ENCODE data around the gene DUSP9.
"Not testable (repeated sequence)": the region's sequence is repeated elsewhere in the genome, so short reads cannot be mapped to it uniquely, and the experiment has no call there.

The DUSP9 gene

DNA sequence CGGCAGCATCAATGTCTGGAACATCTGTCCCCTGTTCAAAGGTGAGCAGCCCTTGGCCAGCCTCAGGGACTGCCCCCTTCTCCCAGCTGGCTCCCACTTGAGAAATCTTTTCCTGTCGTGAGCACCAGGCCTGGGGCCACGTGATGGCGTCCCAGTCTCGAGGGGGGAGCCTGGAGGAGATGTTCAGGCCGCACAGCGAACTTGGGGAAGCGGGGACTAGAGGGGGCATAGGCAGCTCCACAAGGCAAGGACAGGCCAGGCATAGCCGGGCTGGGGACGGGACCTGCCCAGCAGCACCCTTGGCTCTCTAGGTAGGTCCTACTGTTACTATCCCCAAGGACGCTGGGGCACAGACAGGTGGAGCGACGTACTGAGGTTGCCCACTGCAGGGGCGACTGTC, 43.5 kb downstream of the DUSP9 start:
- no peak for DNase-seq (ENCODE audit: low spot score)
- TF ChIP-seq, protein P1, sequence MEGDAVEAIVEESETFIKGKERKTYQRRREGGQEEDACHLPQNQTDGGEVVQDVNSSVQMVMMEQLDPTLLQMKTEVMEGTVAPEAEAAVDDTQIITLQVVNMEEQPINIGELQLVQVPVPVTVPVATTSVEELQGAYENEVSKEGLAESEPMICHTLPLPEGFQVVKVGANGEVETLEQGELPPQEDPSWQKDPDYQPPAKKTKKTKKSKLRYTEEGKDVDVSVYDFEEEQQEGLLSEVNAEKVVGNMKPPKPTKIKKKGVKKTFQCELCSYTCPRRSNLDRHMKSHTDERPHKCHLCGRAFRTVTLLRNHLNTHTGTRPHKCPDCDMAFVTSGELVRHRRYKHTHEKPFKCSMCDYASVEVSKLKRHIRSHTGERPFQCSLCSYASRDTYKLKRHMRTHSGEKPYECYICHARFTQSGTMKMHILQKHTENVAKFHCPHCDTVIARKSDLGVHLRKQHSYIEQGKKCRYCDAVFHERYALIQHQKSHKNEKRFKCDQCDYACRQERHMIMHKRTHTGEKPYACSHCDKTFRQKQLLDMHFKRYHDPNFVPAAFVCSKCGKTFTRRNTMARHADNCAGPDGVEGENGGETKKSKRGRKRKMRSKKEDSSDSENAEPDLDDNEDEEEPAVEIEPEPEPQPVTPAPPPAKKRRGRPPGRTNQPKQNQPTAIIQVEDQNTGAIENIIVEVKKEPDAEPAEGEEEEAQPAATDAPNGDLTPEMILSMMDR (IDR thresholded peaks at IDR 0.05; ENCODE audit: borderline replicate concordance, control extremely low read depth, extremely low read depth, insufficient read depth, missing control alignments) = no peak
- in situ Hi-C loops (cut with MboI; ENCODE audit: low sequenced_read_pairs, unreplicated experiment) = no loop called here

DNA sequence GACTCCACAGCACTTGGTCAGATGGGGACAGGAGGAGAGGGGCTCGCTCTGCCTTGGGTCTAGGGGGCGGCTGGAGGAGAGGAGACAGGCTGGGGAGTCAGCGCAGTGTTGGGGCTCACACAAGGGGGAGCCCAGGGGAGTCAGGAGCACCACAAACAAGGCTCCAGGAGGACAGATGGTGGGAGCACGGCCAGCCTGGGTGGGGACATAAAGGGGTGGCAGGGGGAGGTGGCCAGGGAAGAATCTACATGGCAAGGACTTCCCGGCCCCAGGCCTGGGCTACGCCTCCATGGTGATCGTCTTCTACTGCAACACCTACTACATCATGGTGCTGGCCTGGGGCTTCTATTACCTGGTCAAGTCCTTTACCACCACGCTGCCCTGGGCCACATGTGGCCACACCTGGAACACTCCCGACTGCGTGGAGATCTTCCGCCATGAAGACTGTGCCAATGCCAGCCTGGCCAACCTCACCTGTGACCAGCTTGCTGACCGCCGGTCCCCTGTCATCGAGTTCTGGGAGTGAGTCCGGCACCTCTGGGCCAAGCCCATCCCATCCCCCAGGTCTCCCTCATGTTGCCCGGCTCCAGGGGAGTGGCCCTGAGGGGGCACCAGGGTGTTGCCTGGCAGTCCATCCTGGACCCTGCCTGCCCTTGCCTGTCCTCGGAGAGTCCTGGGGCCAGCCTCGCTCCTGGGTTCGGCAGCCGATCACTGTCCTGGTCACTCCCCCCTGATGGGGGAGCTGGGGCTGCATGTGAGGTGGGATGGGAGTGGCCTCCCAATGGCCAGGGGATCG, 44.2 kb downstream of the DUSP9 start:
- in situ Hi-C loops (cut with MboI; ENCODE audit: low sequenced_read_pairs, unreplicated experiment); DNase-seq (ENCODE audit: low spot score): not testable (repeated sequence)

DNA sequence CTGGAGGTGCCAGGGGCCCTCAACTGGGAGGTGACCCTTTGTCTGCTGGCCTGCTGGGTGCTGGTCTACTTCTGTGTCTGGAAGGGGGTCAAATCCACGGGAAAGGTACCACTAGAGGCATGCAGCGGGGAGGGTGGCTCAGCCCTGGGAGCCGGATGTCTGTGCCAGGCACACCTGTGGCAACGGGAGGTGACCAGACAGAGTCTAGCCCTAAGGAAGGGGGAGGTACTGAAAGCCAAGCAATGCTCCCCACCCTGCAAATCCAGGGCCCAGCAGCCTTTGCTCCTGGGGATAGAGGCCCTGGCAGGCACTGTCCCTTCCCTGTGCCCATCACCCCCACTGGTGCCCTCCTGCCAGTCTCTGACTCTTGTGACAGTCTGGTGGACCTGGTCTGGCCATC, 45.0 kb downstream of the DUSP9 start:
- no peak for DNase-seq (ENCODE audit: low spot score)
- in situ Hi-C loops (cut with MboI; ENCODE audit: low sequenced_read_pairs, unreplicated experiment) = no loop called here
- TF ChIP-seq, protein P1 (IDR thresholded peaks at IDR 0.05; ENCODE audit: borderline replicate concordance, control extremely low read depth, extremely low read depth, insufficient read depth, missing control alignments) = no peak

DNA sequence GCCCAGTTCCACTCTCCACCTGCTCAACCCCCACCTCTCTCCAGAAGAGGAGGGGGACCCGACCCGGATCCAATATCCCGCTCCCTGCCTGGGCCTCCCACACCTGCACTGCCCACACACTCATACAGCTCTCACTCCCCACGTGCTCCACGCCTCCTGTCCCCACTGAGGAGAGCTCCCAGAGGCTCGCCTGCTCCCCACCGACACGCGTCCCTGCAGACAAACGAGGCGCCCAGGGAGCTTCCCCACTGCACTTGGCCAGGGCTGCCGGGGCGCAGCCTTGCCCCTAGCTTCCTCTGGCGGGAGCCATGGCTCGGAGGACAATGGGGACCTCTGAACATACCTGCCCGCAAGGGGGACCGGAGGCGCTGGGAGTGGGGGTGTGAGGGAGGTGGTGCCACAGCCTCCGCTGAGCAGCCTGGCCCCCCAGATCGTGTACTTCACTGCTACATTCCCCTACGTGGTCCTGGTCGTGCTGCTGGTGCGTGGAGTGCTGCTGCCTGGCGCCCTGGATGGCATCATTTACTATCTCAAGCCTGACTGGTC, 45.7 kb downstream of the DUSP9 start:
- TF ChIP-seq, protein P1 (IDR thresholded peaks at IDR 0.05; ENCODE audit: borderline replicate concordance, control extremely low read depth, extremely low read depth, insufficient read depth, missing control alignments) = no peak
- in situ Hi-C loops (cut with MboI; ENCODE audit: low sequenced_read_pairs, unreplicated experiment) = no loop called here
- no peak for DNase-seq (ENCODE audit: low spot score)

DNA sequence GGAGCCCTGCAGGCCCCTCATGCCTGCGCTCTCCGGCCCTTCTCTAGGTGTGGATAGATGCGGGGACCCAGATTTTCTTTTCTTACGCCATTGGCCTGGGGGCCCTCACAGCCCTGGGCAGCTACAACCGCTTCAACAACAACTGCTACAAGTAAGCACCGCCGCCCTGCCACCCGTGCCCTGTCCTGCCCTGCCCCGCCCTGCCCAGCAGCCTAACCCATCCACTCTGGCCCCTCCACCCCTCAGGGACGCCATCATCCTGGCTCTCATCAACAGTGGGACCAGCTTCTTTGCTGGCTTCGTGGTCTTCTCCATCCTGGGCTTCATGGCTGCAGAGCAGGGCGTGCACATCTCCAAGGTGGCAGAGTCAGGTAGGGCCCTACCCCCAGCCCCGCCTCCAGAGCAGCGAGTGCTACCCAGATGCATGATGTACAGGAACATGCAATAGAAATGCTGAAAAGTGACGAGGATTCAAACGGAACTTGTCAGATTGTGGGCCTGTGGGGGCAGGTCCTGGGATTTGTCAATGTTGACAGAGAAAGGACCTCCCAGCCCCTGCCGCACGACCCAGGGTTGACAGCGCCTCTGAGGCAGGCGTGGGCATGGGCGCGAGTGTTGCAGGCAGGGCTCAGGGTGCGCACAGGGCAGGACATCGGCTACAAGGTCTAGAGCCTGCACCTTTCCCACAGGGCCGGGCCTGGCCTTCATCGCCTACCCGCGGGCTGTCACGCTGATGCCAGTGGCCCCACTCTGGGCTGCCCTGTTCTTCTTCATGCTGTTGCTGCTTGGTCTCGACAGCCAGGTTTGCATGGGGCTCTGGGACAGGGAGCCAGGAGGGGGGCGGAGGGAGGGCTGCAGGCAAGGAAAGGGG, 46.4 kb downstream of the DUSP9 start:
- in situ Hi-C loops (cut with MboI; ENCODE audit: low sequenced_read_pairs, unreplicated experiment) = no loop called here
- no peak for DNase-seq (ENCODE audit: low spot score)
- TF ChIP-seq, protein P1 (IDR thresholded peaks at IDR 0.05; ENCODE audit: borderline replicate concordance, control extremely low read depth, extremely low read depth, insufficient read depth, missing control alignments) = no peak

DNA sequence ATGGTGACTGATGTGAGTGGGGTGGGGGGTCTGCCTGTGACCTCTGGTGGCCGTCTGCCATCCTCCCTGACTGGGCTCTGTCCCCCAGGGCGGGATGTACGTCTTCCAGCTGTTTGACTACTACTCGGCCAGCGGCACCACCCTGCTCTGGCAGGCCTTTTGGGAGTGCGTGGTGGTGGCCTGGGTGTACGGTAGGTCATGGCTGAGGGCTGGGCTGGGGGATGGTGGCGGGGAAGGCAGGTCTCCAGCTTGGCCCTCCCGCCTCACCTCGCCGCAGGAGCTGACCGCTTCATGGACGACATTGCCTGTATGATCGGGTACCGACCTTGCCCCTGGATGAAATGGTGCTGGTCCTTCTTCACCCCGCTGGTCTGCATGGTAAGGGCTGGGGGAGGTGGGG, 47.3 kb downstream of the DUSP9 start:
- DNase-seq (ENCODE audit: low spot score); in situ Hi-C loops (cut with MboI; ENCODE audit: low sequenced_read_pairs, unreplicated experiment): not testable (repeated sequence)

DNA sequence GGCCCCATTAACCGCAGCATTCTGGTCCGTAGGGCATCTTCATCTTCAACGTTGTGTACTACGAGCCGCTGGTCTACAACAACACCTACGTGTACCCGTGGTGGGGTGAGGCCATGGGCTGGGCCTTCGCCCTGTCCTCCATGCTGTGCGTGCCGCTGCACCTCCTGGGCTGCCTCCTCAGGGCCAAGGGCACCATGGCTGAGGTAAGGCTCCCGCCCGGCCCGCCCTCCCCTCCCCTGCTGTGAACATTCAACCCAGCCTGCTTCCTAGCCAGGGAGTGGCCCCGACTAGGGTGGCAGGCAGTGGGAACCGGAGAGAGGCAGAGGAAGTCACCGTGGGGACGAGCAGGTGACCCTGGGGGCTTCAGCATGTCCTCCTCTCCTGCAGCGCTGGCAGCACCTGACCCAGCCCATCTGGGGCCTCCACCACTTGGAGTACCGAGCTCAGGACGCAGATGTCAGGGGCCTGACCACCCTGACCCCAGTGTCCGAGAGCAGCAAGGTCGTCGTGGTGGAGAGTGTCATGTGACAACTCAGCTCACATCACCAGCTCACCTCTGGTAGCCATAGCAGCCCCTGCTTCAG, 47.8 kb downstream of the DUSP9 start:
- in situ Hi-C loops (cut with MboI; ENCODE audit: low sequenced_read_pairs, unreplicated experiment) = no loop called here
- TF ChIP-seq, protein P1 (IDR thresholded peaks at IDR 0.05; ENCODE audit: borderline replicate concordance, control extremely low read depth, extremely low read depth, insufficient read depth, missing control alignments) = no peak
- no peak for DNase-seq (ENCODE audit: low spot score)

All from GM13976 (cell line).